Tongue (tissue), 2 donors: ENCODE measurements around the gene MYCBP2. TPM values are rescaled to one million over a fixed set of nuclear protein-coding genes. Genes with fewer than 3 reads are reported as not detected.
"Not testable (repeated sequence)": the region's sequence is repeated elsewhere in the genome, so short reads cannot be mapped to it uniquely, and the experiment has no call there.

Experiments used
- DNase-seq: peaks from one replicate; pipeline ENCODE4 v3.0.0-alpha.2; 2015
- total RNA-seq: library from RNA; depleted of rRNA; stranded (reverse); fragments of >200 nt; gene quantifications from one replicate; pipeline ENCODE4 v1.2.3, GENCODE V29; 2014

The MYCBP2 gene
- 128 TPM for total RNA-seq

DNA sequence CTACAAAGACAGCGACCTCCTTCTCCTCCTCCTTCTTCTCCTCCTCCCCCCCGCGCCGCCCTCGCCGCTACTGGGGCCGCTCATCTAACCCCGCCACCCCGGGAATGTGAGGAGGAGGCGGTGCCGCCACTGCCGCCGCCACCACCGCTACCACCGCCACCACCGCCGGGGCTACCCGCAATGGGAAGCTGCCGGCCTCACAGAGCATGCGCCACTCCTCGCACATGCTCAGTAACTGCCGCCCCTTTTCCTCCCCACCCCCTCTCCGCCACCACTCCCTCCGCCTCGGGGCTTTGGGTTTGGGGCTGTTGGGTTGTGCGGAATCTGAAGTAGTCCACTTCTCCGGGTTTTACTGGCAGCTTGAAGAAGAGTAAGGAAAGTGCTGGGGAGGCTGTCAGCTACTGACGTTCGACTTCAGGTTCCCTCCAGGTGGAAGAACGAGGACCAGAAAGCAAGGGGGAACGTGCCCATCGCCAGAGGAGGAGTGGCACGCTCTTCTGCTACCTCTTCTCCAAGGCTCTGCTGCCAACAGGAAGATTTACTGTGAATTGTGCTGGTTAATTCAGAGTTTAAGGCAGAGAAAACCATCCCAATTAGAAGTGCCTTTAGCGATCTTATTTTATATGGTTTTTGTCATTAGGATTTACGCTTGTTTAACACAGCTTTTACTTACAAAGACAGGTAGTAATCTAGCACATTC lies at the start of gene MYCBP2:
Gene MYCBP2, minus strand, starts transcription at position 190 of the 700 bp plus-strand sequence. CDS start 319 bp downstream, outside the sequence.
- DNase-seq, result peak; percentile 100

DNA sequence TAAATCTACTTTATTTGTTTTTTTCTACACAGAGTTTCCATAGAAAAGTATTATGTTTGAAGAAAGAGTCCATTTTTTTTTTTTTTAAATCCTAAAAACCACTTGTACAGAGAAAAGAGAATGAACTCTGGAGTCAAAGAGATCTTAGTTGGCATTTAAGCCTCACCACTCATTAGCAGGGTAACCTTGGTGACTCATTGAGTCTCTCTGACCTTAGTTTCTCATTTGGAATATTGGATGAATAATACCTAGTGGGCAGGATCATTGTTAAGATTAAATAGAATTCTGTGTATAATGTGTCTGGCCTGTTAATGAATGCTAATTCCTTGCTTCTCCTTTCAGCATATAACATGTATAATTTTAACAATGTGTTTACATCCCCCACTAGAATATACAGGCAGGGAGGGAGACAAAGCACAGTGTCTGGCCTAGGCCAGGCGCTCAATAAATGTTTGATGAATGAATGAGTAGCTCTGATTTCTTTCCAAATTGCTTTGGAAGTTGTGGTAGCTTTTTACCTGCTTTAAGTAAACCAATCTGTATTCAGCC lies 48.7 kb upstream of the MYCBP2 start:
- no peak for DNase-seq

DNA sequence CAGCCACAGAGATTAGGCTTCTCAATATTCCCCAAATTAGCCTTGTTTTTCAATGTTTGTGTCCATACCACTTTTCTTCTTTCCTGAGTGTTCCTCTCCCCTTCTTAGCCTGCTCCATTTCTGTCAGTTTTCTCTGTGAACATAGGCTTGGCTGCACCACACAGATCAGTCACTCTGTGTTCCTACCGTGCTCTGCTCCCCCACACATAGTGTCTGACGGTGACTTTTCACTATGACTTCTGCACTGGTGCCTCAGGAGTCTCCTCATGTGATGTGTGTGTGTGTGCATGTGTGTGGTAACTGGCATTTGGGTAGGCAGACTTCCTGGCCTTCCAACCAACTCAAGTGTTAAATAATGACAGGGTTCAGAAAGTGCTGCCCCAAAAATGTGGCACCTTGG lies 47.9 kb upstream of the MYCBP2 start:
- DNase-seq, result no peak

DNA sequence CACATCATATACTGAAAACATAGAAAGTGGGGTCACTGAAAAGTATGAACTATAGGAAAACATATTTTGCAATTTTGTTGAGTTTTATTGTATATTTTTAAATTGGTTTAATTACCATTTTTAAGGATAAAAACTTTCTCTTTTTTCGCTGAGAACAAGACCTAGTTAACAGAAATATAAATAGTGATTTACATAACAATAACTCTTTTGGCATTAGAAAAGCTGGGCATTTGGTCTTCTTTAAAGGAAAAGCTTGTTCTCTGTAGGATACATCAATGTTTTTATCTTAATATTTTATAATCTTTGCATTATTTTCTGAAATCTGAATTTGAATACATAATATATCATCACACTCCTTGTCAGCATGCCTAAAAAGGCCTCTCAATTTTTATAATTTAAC lies 47.4 kb upstream of the MYCBP2 start:
- no peak for DNase-seq

- DNase-seq, result no peak
These were observed 46.6 kb upstream of the MYCBP2 start for GRCh38 chr13:77373502-77373901.

DNA sequence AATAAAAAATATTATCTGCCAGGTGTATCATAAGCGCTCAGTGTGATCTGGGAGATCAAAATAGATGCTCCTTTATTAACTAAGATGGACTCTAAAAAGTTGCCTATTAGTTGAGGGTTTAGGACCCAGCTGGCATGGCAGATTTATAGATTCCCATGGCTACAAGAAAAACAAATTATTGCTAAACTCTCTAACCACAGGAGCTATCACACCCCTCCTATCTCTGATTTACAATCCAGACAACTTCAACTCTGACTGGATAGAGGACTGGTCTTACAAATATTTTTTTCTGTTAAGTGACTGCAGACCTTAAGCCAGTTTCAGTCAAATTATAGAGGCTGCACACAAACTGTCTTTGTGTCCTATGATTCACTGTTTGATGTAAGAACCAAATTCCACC lies 45.4 kb upstream of the MYCBP2 start:
- no peak for DNase-seq

DNA sequence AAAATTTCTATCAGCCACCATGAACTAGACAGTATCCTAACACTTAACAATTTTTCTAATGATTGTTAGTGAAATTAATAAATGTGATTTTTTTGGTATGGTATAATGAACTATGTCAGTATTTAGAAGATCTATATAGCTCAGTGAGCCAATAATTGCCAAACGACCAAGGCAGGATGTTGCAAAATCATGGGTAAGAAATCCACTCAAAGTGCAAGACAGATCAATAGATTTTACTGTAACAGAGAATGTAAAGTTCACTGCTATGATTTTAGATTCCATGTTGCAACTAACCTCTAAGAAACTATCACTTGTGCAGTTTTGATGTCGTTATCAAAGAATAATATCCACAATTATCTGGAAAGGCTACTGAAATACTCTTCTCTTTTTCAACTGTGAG lies 44.0 kb upstream of the MYCBP2 start:
- no peak for DNase-seq

DNA sequence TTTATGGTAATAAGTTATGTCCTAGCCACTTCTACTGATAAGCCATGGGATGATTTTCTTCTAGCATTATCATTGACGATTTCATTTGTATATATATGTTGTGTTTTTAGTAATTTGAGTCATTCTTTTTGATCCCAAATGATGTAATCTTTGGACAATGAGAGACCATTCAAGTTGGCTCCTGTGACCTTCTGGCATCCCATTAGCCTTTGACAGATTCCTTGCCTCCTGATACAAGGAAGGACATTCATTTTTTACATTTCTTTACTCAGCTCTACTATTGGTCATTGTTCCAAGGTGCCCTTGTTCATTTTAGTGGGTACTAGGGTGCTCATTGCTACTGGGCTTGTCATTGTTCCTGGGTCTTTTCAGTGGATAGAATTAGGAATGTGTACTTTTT lies 35.3 kb upstream of the MYCBP2 start:
- DNase-seq, result no peak

DNA sequence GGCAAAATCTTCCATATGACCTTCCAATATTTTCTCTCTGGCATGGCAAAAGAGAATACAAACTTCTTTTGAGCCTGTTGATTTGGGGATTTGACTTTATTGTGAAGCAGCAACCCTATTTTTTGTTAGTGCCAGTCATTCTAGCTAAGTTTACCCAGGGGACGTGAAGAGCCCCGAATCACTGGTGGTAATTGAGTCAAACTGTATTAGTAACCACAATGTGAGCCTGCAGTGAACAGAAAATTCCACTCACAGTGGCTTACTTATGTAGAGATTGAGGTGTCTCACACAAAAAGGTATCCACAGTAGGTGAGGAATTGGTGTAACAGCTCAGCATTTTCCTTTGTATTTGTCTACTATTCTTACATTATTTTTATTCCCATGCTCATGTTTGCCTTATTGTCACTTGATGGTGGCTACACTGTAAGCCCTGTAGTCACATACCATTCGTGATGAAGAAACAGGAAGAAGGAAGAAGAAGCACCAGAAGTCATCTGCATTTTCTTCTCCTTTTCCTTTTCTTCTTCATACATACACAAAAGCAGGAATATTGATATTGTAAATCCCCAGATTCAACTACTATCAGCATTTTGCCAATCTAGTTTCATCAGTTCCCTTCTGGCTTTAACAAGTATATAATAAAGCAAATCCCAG lies 33.3 kb upstream of the MYCBP2 start:
- no peak for DNase-seq

DNA sequence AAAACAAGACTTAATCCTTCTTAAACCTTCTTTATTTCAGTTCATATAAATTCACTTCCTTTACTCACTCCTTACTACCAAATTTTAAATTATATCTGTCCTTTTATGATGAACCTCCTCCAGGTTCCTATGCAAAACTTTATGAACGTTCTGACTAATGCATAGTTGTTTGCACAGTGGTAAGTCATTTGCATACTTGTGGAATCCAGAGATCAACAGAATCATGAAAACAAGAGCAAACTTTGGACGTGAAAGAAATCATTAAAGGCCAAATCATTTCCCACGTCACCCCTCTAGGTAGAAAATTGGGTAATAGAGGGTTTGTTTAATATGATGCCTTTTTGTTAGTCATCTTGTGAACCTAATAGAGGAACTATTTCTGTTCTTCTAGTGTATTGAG lies 32.3 kb upstream of the MYCBP2 start:
- no peak for DNase-seq

GRCh38 chr13:77358001-77358400 lies 31.1 kb upstream of the MYCBP2 start:
- no peak for DNase-seq

GRCh38 chr13:77356155-77356554 lies 29.3 kb upstream of the MYCBP2 start:
- DNase-seq, result no peak

GRCh38 chr13:77353995-77354394 lies 27.1 kb upstream of the MYCBP2 start:
- DNase-seq, result no peak

DNA sequence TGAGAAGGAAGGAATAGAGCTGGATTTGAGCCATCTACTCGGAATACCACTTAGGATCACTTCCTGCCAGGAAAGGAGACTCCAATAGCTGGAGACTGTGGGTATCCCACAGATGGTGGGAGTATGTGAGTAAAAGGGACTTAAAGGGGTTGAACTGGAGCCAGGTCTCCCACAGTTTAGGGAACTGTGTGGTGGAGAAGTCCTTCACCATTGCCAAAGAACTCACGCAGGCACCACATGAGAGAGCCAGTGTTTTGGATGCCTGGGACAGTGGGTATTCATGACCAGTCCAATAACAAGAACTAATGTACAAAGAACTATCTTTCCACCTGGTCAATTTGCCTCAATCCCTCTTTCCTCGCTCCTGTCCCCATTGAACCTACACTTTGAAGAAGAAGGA lies 24.4 kb upstream of the MYCBP2 start:
- DNase-seq, result no peak

DNA sequence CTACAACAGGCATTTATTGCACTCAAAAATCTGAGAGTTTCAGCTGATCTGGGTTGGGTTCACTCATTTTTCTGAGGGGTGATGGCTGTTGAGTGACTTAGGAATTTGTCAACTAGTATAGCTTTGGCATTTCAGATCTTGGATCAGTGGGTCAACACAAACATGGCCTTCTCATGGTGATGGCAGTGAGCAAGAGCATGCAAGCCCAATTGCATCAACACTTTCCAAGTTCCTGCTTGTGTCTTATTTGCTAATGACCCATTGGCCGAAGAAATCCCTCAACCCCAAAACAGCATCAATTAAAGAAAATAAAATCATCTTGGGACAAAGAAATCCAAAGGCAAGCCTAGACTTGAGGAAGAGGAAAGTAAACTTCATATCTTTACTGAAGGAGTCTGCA lies 23.9 kb upstream of the MYCBP2 start:
- no peak for DNase-seq

DNA sequence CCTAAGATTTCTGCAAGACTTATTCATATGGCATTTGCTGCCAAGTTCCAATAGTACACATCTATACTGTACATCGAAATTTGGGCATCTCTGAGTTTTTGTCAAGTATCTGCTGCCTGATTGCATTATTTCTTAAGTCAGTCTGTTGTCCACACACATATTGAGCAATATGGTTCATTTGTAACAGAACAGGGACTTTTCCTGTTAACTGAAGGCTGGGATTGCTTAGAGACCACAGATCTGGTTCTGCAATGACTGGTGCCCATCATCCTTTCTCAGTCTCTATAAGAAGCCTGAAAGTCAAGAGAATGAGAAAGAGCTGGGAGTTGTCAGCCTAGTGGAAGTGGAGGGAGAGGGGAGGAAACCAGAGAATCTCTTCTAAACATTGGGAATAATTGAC lies 22.5 kb upstream of the MYCBP2 start:
- DNase-seq, result no peak

GRCh38 chr13:77347351-77347750 lies 20.5 kb upstream of the MYCBP2 start:
- not testable (repeated sequence) for DNase-seq

GRCh38 chr13:77345150-77345780 lies 18.4 kb upstream of the MYCBP2 start:
- peak; percentile 21 for DNase-seq

DNA sequence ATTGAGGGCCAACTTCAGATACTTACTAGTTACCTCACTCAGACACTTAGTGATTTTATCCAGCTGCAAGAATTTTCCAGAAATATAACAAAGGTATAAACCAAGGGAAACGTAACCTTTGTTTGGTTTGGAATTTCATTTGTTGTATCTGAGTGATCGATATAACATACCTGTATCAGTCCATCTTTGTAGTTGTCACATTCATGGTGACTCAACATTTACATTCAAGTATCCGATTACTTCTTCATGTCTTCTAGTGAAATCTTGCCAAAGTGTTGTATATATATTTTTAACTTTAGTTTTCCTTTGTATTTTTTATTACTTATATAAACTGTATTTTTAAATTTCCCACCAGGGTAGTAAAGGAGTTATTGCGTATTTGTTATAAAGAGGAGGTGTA lies 16.9 kb upstream of the MYCBP2 start:
- DNase-seq, result no peak

DNA sequence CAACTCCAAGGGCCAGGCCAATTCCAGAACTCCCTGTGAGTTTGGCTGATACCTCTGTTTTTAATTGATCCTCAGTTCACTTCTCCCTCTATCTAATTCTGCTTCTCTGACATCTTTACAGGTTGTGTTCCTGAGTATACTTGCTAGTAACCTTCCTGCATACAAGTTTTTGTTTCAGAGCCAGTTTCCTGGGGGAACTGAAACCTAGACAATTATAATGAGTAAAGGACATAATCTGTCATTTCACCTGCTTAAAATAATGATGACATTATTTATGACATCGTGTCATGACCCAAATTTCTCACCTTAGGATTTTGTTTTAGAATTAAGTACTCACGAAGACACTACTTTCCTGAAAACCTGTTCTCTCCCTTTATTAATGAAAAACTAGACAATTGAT lies 12.5 kb upstream of the MYCBP2 start:
- DNase-seq, result no peak

DNA sequence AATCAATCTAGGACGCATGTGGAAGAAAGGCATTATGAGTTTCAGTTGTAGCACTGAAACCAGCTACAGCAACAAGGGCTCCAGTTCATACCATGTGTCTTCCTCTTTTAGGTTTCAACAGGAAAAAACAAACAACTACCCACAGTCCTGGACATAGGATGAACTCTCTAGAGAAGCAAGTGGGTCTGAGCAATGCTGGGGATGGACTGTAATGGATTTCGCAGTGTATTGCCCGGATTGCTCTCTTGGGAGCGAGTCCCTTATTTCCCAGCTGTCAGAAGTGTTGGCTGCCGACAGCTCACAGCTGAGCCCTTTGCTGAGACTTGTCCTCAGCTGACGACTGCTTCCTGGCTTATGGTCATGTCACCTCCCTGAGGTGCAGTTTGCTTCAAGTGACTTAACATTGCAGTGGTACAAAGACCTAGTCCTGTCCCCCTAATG lies 12.1 kb upstream of the MYCBP2 start:
- peak; percentile 24 for DNase-seq

- DNase-seq, result no peak
These were observed 11.4 kb upstream of the MYCBP2 start for GRCh38 chr13:77338329-77338728.

DNA sequence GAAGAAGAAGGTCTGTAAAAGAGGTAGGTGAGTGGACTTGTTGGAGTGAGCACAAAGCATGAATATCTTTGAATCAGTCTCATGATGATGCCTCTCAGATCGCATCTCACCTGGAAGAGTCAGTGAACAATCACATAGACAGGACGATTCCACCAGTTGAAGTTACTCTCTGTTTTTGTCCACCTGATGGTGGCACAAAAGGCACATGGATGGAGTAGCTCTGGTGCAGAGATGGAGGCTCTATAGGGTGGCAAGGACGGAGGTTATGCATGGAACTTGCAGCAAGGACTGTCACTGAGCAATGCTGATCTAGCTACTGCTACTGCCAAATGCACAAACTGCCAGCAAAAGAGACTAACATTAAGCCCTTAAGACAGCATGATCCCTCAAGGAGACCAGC lies 10.3 kb upstream of the MYCBP2 start:
- no peak for DNase-seq
